GM23338 (cell line): Measurements from ENCODE around the gene PATE4. TPM values are rescaled to one million over a fixed set of nuclear protein-coding genes. Genes with fewer than 3 reads are reported as not detected.

ENCODE experiments used
- CREB1 ChIP-seq: fragments of 250-450 bp; sonication (Bioruptor Pico); IDR thresholded peaks from 2 replicates; pipeline ENCODE4 v1.5.0; 2020; ENCODE audit warnings: low read depth, mild to moderate bottlenecking, moderate library complexity
- EZH2phosphoT487 ChIP-seq: fragments of 200-600 bp; sonication (generic); IDR thresholded peaks from one replicate; pipeline ENCODE4 v1.8.1; 2018; ENCODE audit warnings: antibody characterized with exemption; ENCODE audit not compliant: unreplicated experiment
- JUNB ChIP-seq: IDR thresholded peaks from one replicate; pipeline ENCODE4 v1.6.1; 2016; ENCODE audit warnings: antibody characterized with exemption; ENCODE audit not compliant: unreplicated experiment
- NANOG ChIP-seq: IDR thresholded peaks from 2 replicates; pipeline ENCODE4 v1.6.1; 2016; ENCODE audit warnings: antibody characterized with exemption, borderline replicate concordance
- STAT1 ChIP-seq: IDR thresholded peaks from one replicate; pipeline ENCODE4 v1.6.1; 2016; ENCODE audit warnings: antibody characterized with exemption; ENCODE audit not compliant: unreplicated experiment
- ZNF114 ChIP-seq: fragments of 250-450 bp; sonication (Bioruptor Pico); IDR thresholded peaks from 2 replicates; pipeline ENCODE4 v1.5.0; 2020; ENCODE audit warnings: mild to moderate bottlenecking, moderate library complexity
- polyA plus RNA-seq: library from polyadenylated mRNA; unstranded; fragments of >200 nt; fragmentation: Nextera tagmentation; extraction: Ambion mirVana; gene quantifications from 2 replicates; pipeline ENCODE4 v1.2.1, GENCODE V29; 2016
- total RNA-seq: library from RNA; depleted of rRNA; stranded (reverse); fragments of >200 nt; shearing (Covaris generic); gene quantifications from 2 replicates; pipeline ENCODE4 v1.2.3, GENCODE V29; 2014; rRNA removed
- TF ChIP-seq, protein P1 (sequence below): fragments of 250-450 bp; sonication (Bioruptor Pico); IDR thresholded peaks from 2 replicates; pipeline ENCODE4 v1.5.0; 2020; ENCODE audit warnings: mild to moderate bottlenecking, moderate library complexity

PATE4 gene
- total and polyA plus RNA-seq, 2 experiments from 2014 or later: not detected

GRCh38 chr11:125887373-125888324 is 54.5 kb downstream of the PATE4 start, which contains the start of gene HYLS1 (continued):
- TF ChIP-seq JUNB: no peak
- TF ChIP-seq ZNF114: no peak
- TF ChIP-seq STAT1: no peak
- no peak for TF ChIP-seq EZH2phosphoT487
- TF ChIP-seq, protein P1, sequence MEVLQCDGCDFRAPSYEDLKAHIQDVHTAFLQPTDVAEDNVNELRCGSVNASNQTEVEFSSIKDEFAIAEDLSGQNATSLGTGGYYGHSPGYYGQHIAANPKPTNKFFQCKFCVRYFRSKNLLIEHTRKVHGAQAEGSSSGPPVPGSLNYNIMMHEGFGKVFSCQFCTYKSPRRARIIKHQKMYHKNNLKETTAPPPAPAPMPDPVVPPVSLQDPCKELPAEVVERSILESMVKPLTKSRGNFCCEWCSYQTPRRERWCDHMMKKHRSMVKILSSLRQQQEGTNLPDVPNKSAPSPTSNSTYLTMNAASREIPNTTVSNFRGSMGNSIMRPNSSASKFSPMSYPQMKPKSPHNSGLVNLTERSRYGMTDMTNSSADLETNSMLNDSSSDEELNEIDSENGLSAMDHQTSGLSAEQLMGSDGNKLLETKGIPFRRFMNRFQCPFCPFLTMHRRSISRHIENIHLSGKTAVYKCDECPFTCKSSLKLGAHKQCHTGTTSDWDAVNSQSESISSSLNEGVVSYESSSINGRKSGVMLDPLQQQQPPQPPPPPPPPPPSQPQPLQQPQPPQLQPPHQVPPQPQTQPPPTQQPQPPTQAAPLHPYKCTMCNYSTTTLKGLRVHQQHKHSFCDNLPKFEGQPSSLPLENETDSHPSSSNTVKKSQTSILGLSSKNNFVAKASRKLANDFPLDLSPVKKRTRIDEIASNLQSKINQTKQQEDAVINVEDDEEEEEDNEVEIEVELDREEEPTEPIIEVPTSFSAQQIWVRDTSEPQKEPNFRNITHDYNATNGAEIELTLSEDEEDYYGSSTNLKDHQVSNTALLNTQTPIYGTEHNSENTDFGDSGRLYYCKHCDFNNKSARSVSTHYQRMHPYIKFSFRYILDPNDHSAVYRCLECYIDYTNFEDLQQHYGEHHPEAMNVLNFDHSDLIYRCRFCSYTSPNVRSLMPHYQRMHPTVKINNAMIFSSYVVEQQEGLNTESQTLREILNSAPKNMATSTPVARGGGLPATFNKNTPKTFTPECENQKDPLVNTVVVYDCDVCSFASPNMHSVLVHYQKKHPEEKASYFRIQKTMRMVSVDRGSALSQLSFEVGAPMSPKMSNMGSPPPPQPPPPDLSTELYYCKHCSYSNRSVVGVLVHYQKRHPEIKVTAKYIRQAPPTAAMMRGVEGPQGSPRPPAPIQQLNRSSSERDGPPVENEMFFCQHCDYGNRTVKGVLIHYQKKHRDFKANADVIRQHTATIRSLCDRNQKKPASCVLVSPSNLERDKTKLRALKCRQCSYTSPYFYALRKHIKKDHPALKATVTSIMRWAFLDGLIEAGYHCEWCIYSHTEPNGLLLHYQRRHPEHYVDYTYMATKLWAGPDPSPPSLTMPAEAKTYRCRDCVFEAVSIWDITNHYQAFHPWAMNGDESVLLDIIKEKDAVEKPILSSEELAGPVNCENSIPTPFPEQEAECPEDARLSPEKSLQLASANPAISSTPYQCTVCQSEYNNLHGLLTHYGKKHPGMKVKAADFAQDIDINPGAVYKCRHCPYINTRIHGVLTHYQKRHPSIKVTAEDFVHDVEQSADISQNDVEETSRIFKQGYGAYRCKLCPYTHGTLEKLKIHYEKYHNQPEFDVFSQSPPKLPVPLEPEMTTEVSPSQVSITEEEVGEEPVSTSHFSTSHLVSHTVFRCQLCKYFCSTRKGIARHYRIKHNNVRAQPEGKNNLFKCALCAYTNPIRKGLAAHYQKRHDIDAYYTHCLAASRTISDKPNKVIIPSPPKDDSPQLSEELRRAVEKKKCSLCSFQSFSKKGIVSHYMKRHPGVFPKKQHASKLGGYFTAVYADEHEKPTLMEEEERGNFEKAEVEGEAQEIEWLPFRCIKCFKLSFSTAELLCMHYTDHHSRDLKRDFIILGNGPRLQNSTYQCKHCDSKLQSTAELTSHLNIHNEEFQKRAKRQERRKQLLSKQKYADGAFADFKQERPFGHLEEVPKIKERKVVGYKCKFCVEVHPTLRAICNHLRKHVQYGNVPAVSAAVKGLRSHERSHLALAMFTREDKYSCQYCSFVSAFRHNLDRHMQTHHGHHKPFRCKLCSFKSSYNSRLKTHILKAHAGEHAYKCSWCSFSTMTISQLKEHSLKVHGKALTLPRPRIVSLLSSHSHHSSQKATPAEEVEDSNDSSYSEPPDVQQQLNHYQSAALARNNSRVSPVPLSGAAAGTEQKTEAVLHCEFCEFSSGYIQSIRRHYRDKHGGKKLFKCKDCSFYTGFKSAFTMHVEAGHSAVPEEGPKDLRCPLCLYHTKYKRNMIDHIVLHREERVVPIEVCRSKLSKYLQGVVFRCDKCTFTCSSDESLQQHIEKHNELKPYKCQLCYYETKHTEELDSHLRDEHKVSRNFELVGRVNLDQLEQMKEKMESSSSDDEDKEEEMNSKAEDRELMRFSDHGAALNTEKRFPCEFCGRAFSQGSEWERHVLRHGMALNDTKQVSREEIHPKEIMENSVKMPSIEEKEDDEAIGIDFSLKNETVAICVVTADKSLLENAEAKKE (CRISPR knock-in tag): no peak
- TF ChIP-seq NANOG: no peak
- TF ChIP-seq CREB1 (CRISPR knock-in tag): peak; percentile 61; the same call in 1 of the 2 replicates

Other genes starting within 250 kb of the PATE4 start
- 156 TPM in 2 replicates for gene STT3A, start 240.5 kb upstream of the PATE4 start, total RNA-seq
- gene STT3A, start 240.5 kb upstream of the PATE4 start, polyA plus RNA-seq: 91.7 and 92.9 TPM in 2 replicates
- gene CHEK1, start 208.2 kb upstream of the PATE4 start, total RNA-seq: 96.4 and 102 TPM in 2 replicates
- gene CHEK1, start 208.2 kb upstream of the PATE4 start, polyA plus RNA-seq: 90.0 and 93.1 TPM in 2 replicates
- not detected in 2 replicates for gene ACRV1, start 152.5 kb upstream of the PATE4 start, total RNA-seq
- 0.65 and 1.1 TPM in 2 replicates for gene ACRV1, start 152.5 kb upstream of the PATE4 start, polyA plus RNA-seq
- not detected in 2 replicates for gene PATE1, start 87.0 kb upstream of the PATE4 start, total RNA-seq
- gene PATE1, start 87.0 kb upstream of the PATE4 start, polyA plus RNA-seq: not detected in 2 replicates
- gene PATE2, start 54.5 kb upstream of the PATE4 start, total RNA-seq: not detected in 2 replicates
- gene PATE2, start 54.5 kb upstream of the PATE4 start, polyA plus RNA-seq: 0.14 and 0.16 TPM in 2 replicates
- gene PATE3, start 45.2 kb upstream of the PATE4 start, total RNA-seq: not detected in 2 replicates
- not detected in 2 replicates for gene PATE3, start 45.2 kb upstream of the PATE4 start, polyA plus RNA-seq
- 13.1 and 14.6 TPM in 2 replicates for gene HYLS1, start 54.4 kb downstream of the PATE4 start, total RNA-seq
- 20.7 and 25.7 TPM in 2 replicates for gene HYLS1, start 54.4 kb downstream of the PATE4 start, polyA plus RNA-seq
- 24.1 and 35.8 TPM in 2 replicates for gene PUS3, start 69.9 kb downstream of the PATE4 start, total RNA-seq
- 12.0 and 15.8 TPM in 2 replicates for gene PUS3, start 69.9 kb downstream of the PATE4 start, polyA plus RNA-seq
- 20.7 and 23.6 TPM in 2 replicates for gene DDX25, start 71.2 kb downstream of the PATE4 start, total RNA-seq
- gene DDX25, start 71.2 kb downstream of the PATE4 start, polyA plus RNA-seq: 20.6 and 21.2 TPM in 2 replicates
- not detected in 2 replicates for gene VSIG10L2, start 112.7 kb downstream of the PATE4 start, total RNA-seq
- 0.59 and 0.63 TPM in 2 replicates for gene VSIG10L2, start 112.7 kb downstream of the PATE4 start, polyA plus RNA-seq
- 31.2 and 35.5 TPM in 2 replicates for gene CDON, start 229.6 kb downstream of the PATE4 start, total RNA-seq
- gene CDON, start 229.6 kb downstream of the PATE4 start, polyA plus RNA-seq: 3.3 and 4.1 TPM in 2 replicates